CD4-positive, CD25-positive, alpha-beta regulatory T cell (primary cell): ENCODE measurements around the gene ZNF354B. TPM values are rescaled to one million over a fixed set of nuclear protein-coding genes. Genes with fewer than 3 reads are reported as not detected.
"Not testable (repeated sequence)": the region's sequence is repeated elsewhere in the genome, so short reads cannot be mapped to it uniquely, and the experiment has no call there.

Source experiments
- ATAC-seq, 2 donors: fragments of 150-1000 bp; cut with Tn5 transposase; one replicate each; pipeline ENCODE4 v1.10.0; 2021; ENCODE audit warnings: low read depth in 2 of 2, moderate number of reproducible peaks in 2 of 2, moderate library complexity in 1 of 2
- DNase-seq, 3 donors: peaks; one replicate each; pipeline versions ENCODE4 v3.0.0 to v3.0.0-alpha.2; 2012 to 2022; ENCODE audit warnings: mixed read lengths in 1 of 3
- H3K27ac ChIP-seq: one replicate; pipeline ENCODE4 v1.7.0; 2013; ENCODE audit warnings: mild to moderate bottlenecking, low read length; ENCODE audit not compliant: insufficient read depth, poor library complexity, severe bottlenecking
- H3K27me3 ChIP-seq: one replicate; pipeline ENCODE4 v1.7.0; 2013; ENCODE audit warnings: low read length; ENCODE audit not compliant: control insufficient read depth, insufficient read depth
- H3K36me3 ChIP-seq: one replicate; pipeline ENCODE4 v1.7.0; 2013; ENCODE audit warnings: mild to moderate bottlenecking, low read length, moderate library complexity; ENCODE audit not compliant: control insufficient read depth, insufficient read depth
- H3K4me1 ChIP-seq: 2 replicates; pipeline ENCODE4 v1.7.0; 2013; ENCODE audit warnings: mild to moderate bottlenecking, low read length; ENCODE audit not compliant: insufficient read depth, control insufficient read depth, poor library complexity, severe bottlenecking
- H3K4me3 ChIP-seq: one replicate; pipeline ENCODE4 v1.7.0; 2013; ENCODE audit warnings: low read depth, mild to moderate bottlenecking, low read length, moderate library complexity
- H3K9me3 ChIP-seq, 2 experiments: 1 replicate in 1 of 2; 2 replicates in 1 of 2; pipeline ENCODE4 v1.7.0; 2013; ENCODE audit warnings: low read length in 2 of 2, mild to moderate bottlenecking in 1 of 2, moderate library complexity in 1 of 2; ENCODE audit not compliant: control insufficient read depth in 2 of 2
- H3K27ac Mint-ChIP-seq, 3 donors: one replicate each; pipeline ENCODE4 v1.8.0; 2020 to 2022; ENCODE audit warnings: mild to moderate bottlenecking in 3 of 3, mixed read lengths in 3 of 3, moderate library complexity in 2 of 3
- H3K27me3 Mint-ChIP-seq: one replicate; pipeline ENCODE4 v1.8.0; 2022; ENCODE audit warnings: mild to moderate bottlenecking, mixed read lengths
- H3K36me3 Mint-ChIP-seq: one replicate; pipeline ENCODE4 v1.8.0; 2020; ENCODE audit warnings: mixed read lengths
- H3K4me1 Mint-ChIP-seq, 4 donors: one replicate each; pipeline ENCODE4 v1.8.0; 2020 to 2022; ENCODE audit warnings: mixed read lengths in 4 of 4, mild to moderate bottlenecking in 1 of 4
- H3K4me3 Mint-ChIP-seq, 4 donors: one replicate each; pipeline ENCODE4 v1.8.0; 2020 to 2022; ENCODE audit warnings: mild to moderate bottlenecking in 4 of 4, mixed read lengths in 4 of 4, moderate library complexity in 3 of 4
- H3K9me3 Mint-ChIP-seq, 7 donors: one replicate each; pipeline ENCODE4 v1.8.0; 2020 to 2022; ENCODE audit warnings: mixed read lengths in 7 of 7, mild to moderate bottlenecking in 3 of 7, moderate library complexity in 2 of 7
- polyA plus RNA-seq, 4 donors: library from polyadenylated mRNA; unstranded; fragments of 300-500 nt; fragmentation: Illumina TruSeq; gene quantifications; one replicate each; pipeline ENCODE4 v1.2.3, GENCODE V29; 2021
- total RNA-seq: library from RNA; stranded (reverse); gene quantifications from one replicate; pipeline ENCODE4 v1.2.3, GENCODE V29; 2022

Gene ZNF354B
- total and polyA plus RNA-seq, 5 donors from 2014 or later, result 2.1 to 11.8 (median 2.3) TPM

DNA sequence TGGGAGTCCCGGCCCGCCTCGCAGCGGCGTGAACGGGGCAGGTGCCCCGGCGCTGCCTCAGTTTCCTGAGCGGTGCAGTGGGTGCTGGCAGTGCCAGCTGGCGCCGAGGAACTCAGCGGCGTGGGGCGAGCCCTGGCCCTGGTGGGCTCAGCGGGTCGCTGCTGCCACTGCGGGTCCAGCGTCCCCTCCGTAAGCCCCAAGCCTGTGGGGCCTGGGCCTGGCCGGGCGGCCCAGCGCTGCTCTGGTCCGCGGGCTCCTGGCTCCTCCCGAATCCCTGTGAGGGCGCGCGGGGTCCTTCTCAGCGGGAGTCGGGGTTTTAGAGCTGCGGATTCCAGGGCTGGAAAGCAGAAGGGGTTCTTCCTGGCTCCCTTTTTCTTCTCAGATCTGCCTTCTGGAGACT, 862 bp downstream of the ZNF354B start:
- Histone ChIP-seq H3K36me3 (peaks cover 13% of the 10 kb centered on the region), H3K4me1 (peaks cover 13% of the 10 kb centered on the region)
- not testable (repeated sequence) for H3K4me3 ChIP-seq, H3K4me3 Mint-ChIP-seq, DNase-seq, H3K27ac Mint-ChIP-seq, H3K27me3 ChIP-seq, H3K9me3 ChIP-seq, H3K27ac ChIP-seq, H3K27me3 Mint-ChIP-seq, H3K9me3 Mint-ChIP-seq, ATAC-seq
- Mint-ChIP-seq H3K4me1 (peaks cover 19 to 28% (median 24%) of the 10 kb centered on the region in 4 donors), H3K36me3 (peaks cover 24% of the 10 kb centered on the region)

- H3K4me3 Mint-ChIP-seq, result peak overlapping the region; percentile 77 to 88 (median 84)
- no peak for ATAC-seq
These were observed 1.9 kb downstream of the ZNF354B start for GRCh38 chr5:178861627-178862026.

DNA sequence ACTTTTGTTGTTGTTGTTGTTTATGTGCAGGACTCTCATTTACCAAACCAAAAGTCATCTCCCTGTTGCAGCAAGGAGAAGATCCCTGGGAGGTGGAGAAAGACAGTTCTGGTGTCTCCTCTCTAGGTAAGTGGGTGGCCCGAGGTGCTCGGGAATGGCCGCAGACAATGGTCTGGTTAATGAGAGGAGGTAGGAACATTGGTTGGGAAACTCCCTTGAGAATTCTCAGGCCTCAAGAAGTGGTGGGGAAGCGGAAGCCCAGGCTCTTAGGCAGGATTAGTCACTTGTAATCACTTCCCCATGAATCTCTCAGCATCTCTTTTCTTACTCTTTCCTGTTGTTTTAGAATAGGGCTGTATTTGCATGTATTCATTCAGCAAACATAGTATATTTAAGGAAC, 7.2 kb downstream of the ZNF354B start:
- peaks cover 69% of the 10 kb centered on the region for H3K36me3 ChIP-seq
- Mint-ChIP-seq H3K36me3 (peaks cover 65% of the 10 kb centered on the region), H3K27me3 (no peaks in the 10 kb centered on the region), H3K4me3 (no peak overlapping the region), H3K4me1 (peaks cover 9 to 14% (median 10%) of the 10 kb centered on the region in 4 donors), H3K9me3 (peaks cover 2 to 28% (median 13%) of the 10 kb centered on the region in 7 donors), H3K27ac (no peak overlapping the region)
- DNase-seq, result no peak
- ATAC-seq, result no peak
- H3K4me1 ChIP-seq, result no peaks in the 10 kb centered on the region
- peaks cover 16 to 23% of the 10 kb centered on the region in 2 experiments for H3K9me3 ChIP-seq
- H3K27ac ChIP-seq, result no peak overlapping the region
- H3K4me3 ChIP-seq, result no peak overlapping the region
- H3K27me3 ChIP-seq, result no peaks in the 10 kb centered on the region

More at GRCh38 chr5:178861627-178862026, 1.9 kb downstream of the ZNF354B start:
- Mint-ChIP-seq H3K36me3 (peaks cover 34% of the 10 kb centered on the region), H3K9me3 (peaks cover 0 to 3% (median 0%) of the 10 kb centered on the region in 7 donors), H3K27ac (peak overlapping the region; percentile 38 to 74 (median 52)), H3K4me1 (peaks cover 19 to 28% (median 24%) of the 10 kb centered on the region in 4 donors), H3K27me3 (no peaks in the 10 kb centered on the region)
- DNase-seq, result no peak
- Histone ChIP-seq H3K36me3 (peaks cover 23% of the 10 kb centered on the region), H3K27me3 (no peaks in the 10 kb centered on the region), H3K9me3 (peaks cover 0 to 3% of the 10 kb centered on the region in 2 experiments), H3K4me3 (no peak overlapping the region), H3K27ac (no peak overlapping the region), H3K4me1 (peaks cover 13% of the 10 kb centered on the region)

DNA sequence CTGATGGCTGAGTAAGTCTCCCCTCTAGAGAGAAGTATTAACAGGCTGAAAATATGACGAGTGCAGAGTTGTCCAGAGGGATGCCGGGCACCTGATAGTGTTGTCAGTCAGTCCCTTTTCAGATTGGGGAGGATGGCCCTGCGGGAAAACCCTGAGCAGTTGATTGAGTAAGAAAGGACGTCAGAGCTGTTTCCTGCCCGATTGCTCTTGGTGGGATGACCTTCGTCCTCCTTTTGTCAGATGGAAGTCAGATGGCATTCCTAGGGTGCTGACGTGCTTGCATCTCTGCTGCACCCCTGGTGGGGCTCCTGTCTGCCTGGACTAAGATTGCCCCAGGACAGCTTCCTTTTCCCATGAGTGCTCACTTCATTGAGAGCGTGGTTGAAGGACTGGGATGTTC, 9.8 kb downstream of the ZNF354B start:
- Mint-ChIP-seq H3K27ac (no peak overlapping the region), H3K9me3 (peaks cover 6 to 47% (median 27%) of the 10 kb centered on the region in 7 donors), H3K27me3 (no peaks in the 10 kb centered on the region), H3K4me3 (no peak overlapping the region), H3K4me1 (peaks cover 0 to 13% (median 8%) of the 10 kb centered on the region in 4 donors), H3K36me3 (peaks cover 83% of the 10 kb centered on the region)
- Histone ChIP-seq H3K4me1 (no peaks in the 10 kb centered on the region), H3K27ac (no peak overlapping the region), H3K36me3 (peaks cover 86% of the 10 kb centered on the region), H3K27me3 (no peaks in the 10 kb centered on the region), H3K4me3 (no peak overlapping the region), H3K9me3 (peaks cover 41 to 49% of the 10 kb centered on the region in 2 experiments)
- no peak for ATAC-seq
- DNase-seq, result no peak

DNA sequence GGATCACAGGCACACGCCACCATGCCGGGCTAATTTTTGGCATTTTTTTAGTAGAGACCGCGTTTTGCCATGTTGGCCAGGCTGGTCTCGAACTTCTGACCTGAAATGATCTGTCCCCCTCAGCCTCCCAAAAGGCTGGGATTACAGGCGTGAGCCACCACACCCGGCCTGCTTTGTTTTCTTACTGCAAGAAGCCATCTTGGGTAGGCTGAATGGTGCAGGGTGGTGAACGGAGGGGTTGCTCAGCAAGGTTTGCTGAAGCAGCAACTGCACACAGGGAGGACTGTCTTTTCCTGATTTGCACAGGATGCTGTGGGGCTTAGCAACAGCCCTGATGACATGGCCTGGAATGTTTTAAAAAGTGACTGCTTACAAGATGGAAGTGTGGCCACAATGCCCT, 10.7 kb downstream of the ZNF354B start:
- Histone ChIP-seq H3K36me3 (peaks cover 91% of the 10 kb centered on the region), H3K27me3 (no peaks in the 10 kb centered on the region), H3K4me3 (no peak overlapping the region), H3K9me3 (peaks cover 46 to 57% of the 10 kb centered on the region in 2 experiments), H3K27ac (no peak overlapping the region), H3K4me1 (no peaks in the 10 kb centered on the region)
- H3K4me1 Mint-ChIP-seq, result peaks cover 0 to 13% (median 8%) of the 10 kb centered on the region in 4 donors
- ATAC-seq (no peak), DNase-seq (no peak)
- H3K27ac Mint-ChIP-seq, result no peak overlapping the region
- no peaks in the 10 kb centered on the region for H3K27me3 Mint-ChIP-seq
- H3K36me3 Mint-ChIP-seq, result peaks cover 86% of the 10 kb centered on the region
- H3K9me3 Mint-ChIP-seq, result peaks cover 6 to 55% (median 33%) of the 10 kb centered on the region in 7 donors
- no peak overlapping the region for H3K4me3 Mint-ChIP-seq

DNA sequence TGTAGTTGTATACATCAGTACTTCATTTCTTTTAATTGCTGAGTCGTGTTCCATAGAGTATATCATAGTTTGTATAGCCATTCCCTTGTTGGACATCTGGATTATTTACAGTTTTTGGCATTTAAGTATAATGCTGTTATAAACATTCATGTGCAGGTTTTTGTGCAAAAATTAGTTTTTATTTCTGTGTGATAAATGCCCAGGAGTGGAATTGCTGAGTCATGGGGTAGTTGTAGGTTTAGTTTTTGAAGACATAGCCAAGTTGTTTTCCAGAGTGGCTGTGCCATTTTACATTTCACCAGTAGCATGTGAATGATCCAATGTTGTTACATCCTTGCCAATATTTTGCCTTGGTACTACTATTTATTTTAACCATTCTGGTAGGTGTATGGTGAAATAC, 12.5 kb downstream of the ZNF354B start:
- H3K27me3 Mint-ChIP-seq, result no peaks in the 10 kb centered on the region
- H3K4me1 ChIP-seq, result no peaks in the 10 kb centered on the region
- no peaks in the 10 kb centered on the region for H3K27me3 ChIP-seq
- no peak overlapping the region for H3K27ac Mint-ChIP-seq
- H3K36me3 Mint-ChIP-seq, result peaks cover 85% of the 10 kb centered on the region
- DNase-seq (no peak), ATAC-seq (no peak)
- peaks cover 59 to 75% of the 10 kb centered on the region in 2 experiments for H3K9me3 ChIP-seq
- H3K4me1 Mint-ChIP-seq, result peaks cover 0 to 18% (median 8%) of the 10 kb centered on the region in 4 donors
- peaks cover 4 to 69% (median 41%) of the 10 kb centered on the region in 7 donors for H3K9me3 Mint-ChIP-seq
- H3K4me3 ChIP-seq, result no peak overlapping the region
- H3K4me3 Mint-ChIP-seq, result no peak overlapping the region
- H3K27ac ChIP-seq, result no peak overlapping the region
- H3K36me3 ChIP-seq, result peaks cover 92% of the 10 kb centered on the region

GRCh38 chr5:178883115-178883694, 23.5 kb downstream of the ZNF354B start:
- ATAC-seq, H3K27ac Mint-ChIP-seq, DNase-seq, H3K27ac ChIP-seq, H3K27me3 Mint-ChIP-seq, H3K4me1 ChIP-seq, H3K4me3 Mint-ChIP-seq, H3K27me3 ChIP-seq, H3K4me1 Mint-ChIP-seq, H3K4me3 ChIP-seq: not testable (repeated sequence)
- Histone ChIP-seq H3K36me3 (peaks cover 58% of the 10 kb centered on the region), H3K9me3 (peaks cover 74 to 91% of the 10 kb centered on the region in 2 experiments)
- peaks cover 65% of the 10 kb centered on the region for H3K36me3 Mint-ChIP-seq
- H3K9me3 Mint-ChIP-seq, result peaks cover 0 to 81% (median 47%) of the 10 kb centered on the region in 7 donors
